Stimulated activated CD4-positive, alpha-beta T cell treated with anti-CD3 and anti-CD28 coated beads, Interleukin-4, amount 100 ng/mL, for 48 hours (primary cell): ENCODE results near the gene AK2.

ENCODE experiments used
- DNase-seq, 2 donors: peaks; one replicate each; pipeline ENCODE4 v3.0.0-alpha.2; 2020; ENCODE audit warnings: low read depth in 2 of 2

Gene AK2

GRCh38 chr1:33024430-33025179 lies 12.1 kb downstream of the AK2 start:
- peak; percentile 56 to 65 for DNase-seq

- no peak for DNase-seq
These were observed 14.0 kb downstream of the AK2 start for GRCh38 chr1:33022650-33023200.

GRCh38 chr1:33021567-33022431 lies 14.9 kb downstream of the AK2 start:
- DNase-seq: no peak

- no peak for DNase-seq
These were observed 18.6 kb downstream of the AK2 start for GRCh38 chr1:33018112-33018511.

GRCh38 chr1:33017175-33017574 lies 19.5 kb downstream of the AK2 start:
- no peak for DNase-seq

- DNase-seq: no peak
These were observed 21.5 kb downstream of the AK2 start for GRCh38 chr1:33015216-33015615.

GRCh38 chr1:33014464-33015163 lies 22.1 kb downstream of the AK2 start:
- no peak for DNase-seq

- DNase-seq: no peak
These were observed 22.9 kb downstream of the AK2 start for GRCh38 chr1:33013791-33014190.

GRCh38 chr1:33012165-33012564 lies 24.5 kb downstream of the AK2 start:
- DNase-seq: no peak

- no peak for DNase-seq
These were observed 25.6 kb downstream of the AK2 start for GRCh38 chr1:33010932-33011731.

- DNase-seq: no peak
These were observed 27.1 kb downstream of the AK2 start for GRCh38 chr1:33009561-33009960.

GRCh38 chr1:33008051-33008914 lies 28.4 kb downstream of the AK2 start:
- no peak for DNase-seq

GRCh38 chr1:33007190-33008050 lies 29.3 kb downstream of the AK2 start:
- no peak for DNase-seq

- DNase-seq: no peak
These were observed 30.8 kb downstream of the AK2 start for GRCh38 chr1:33005838-33006421.

GRCh38 chr1:33005117-33005837 lies 31.4 kb downstream of the AK2 start:
- no peak for DNase-seq

- DNase-seq: no peak
These were observed 32.1 kb downstream of the AK2 start for GRCh38 chr1:33004613-33005012.

GRCh38 chr1:33003657-33004056 lies 33.0 kb downstream of the AK2 start:
- DNase-seq: no peak

- DNase-seq: no peak
These were observed 34.7 kb downstream of the AK2 start for GRCh38 chr1:33002006-33002405.
